ENCODE data around the gene OR2J2. TPM values are rescaled to one million over a fixed set of nuclear protein-coding genes. Genes with fewer than 3 reads are reported as not detected.
"Not testable (repeated sequence)": the region's sequence is repeated elsewhere in the genome, so short reads cannot be mapped to it uniquely, and the experiment has no call there.

OR2J2 gene
- total and polyA plus RNA-seq, 2 donors (not counting 3 experiments of a cell fraction or from before 2014, with no cell fraction given) = not detected

DNA sequence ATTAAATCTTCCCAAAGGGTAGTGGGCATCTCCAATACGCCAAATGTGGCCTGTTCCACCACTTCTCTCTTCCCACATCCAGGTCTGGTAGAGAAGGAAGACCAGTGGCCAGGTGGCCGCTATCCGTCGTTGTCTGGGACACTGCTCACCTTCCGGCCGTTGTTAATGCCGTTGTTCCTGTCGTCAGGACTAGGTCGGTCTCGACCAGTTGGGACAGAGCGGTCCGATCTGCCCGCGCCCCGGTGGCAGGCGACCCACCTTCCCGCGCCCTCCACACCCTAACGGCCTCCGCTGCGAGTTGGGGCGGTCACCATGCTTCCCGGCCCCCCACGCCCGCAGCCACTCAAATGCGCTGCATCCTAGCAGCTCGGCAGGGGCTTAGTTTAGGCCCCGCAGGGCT, 5.1 kb upstream of the OR2J2 start:
- dilution Hi-C loops (cut with MboI; ENCODE audit: extremely low pct_ligation_motif_present, low sequenced_read_pairs); intact Hi-C loops (cut with micrococcal nuclease); H3K9me1 ChIP-seq (replicated peaks; ENCODE audit: control insufficient read depth, extremely low read depth, insufficient read depth, low read length); H3K4me1 ChIP-seq (ENCODE audit: control insufficient read depth, extremely low read depth, insufficient read depth, low read length); CTCF ChIA-PET; H3K4me2 ChIP-seq (ENCODE audit: insufficient read depth, low read length); POLR2A ChIA-PET; H3K9ac ChIP-seq (replicated peaks; ENCODE audit: extremely low read depth, insufficient read depth, low read length); H3K36me3 ChIP-seq (ENCODE audit: control insufficient read depth in 2 of 2, extremely low read depth in 1 of 2, insufficient read depth in 2 of 2, low read length in 2 of 2); DNase-seq (ENCODE audit: low read depth, low spot score); H3K27me3 ChIP-seq (ENCODE audit: control insufficient read depth in 2 of 2, insufficient read depth in 2 of 2, low read length in 2 of 2); H4K20me1 ChIP-seq (replicated peaks; ENCODE audit: control insufficient read depth, extremely low read depth, insufficient read depth, low read length); BruUV-seq (replicated peaks); H3K9me3 ChIP-seq (replicated peaks; ENCODE audit: control insufficient read depth, insufficient read depth, low read length); H3K4me3 ChIP-seq (replicated peaks in 1 of 3; ENCODE audit: insufficient read depth in 1 of 3, low read depth in 1 of 3, low read length in 3 of 3); H3K27ac ChIP-seq (ENCODE audit: insufficient read depth, low read depth, low read length); H3K79me2 ChIP-seq (ENCODE audit: control insufficient read depth, insufficient read depth, low read length); H2AFZ ChIP-seq (ENCODE audit: low read depth, low read length); FAIRE-seq: not testable (repeated sequence)

DNA sequence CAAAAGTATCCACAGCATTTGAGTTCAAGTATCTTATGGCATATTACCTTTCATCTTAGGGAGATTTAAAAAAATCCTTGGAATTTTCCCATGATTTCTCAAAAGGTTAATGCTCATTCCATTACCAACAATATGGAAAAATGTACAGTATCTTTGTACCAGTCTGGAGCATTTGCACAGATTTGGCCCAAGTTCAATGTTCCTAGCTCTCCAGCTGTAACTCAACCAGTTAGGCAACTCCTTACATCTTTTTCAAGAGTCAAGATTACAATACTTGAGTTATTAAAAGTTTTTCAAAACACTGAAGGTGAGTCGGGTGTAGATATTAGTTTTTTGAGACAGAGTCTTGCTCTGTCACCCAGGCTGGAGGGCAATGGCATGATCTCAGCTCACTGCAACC, 1.0 kb downstream of the OR2J2 start:
- Histone ChIP-seq H3K4me2 (ENCODE audit: insufficient read depth, low read length) (no peak overlapping the region), H3K4me3 (replicated peaks in 1 of 3; ENCODE audit: insufficient read depth in 1 of 3, low read depth in 1 of 3, low read length in 3 of 3) (no peak overlapping the region), H3K27me3 (ENCODE audit: control insufficient read depth in 2 of 2, insufficient read depth in 2 of 2, low read length in 2 of 2) (no peaks in the 10 kb centered on the region), H3K9me1 (replicated peaks; ENCODE audit: control insufficient read depth, extremely low read depth, insufficient read depth, low read length) (no peaks in the 10 kb centered on the region), H3K4me1 (ENCODE audit: control insufficient read depth, extremely low read depth, insufficient read depth, low read length) (no peaks in the 10 kb centered on the region), H3K27ac (ENCODE audit: insufficient read depth, low read depth, low read length) (no peak overlapping the region), H3K36me3 (ENCODE audit: control insufficient read depth in 2 of 2, extremely low read depth in 1 of 2, insufficient read depth in 2 of 2, low read length in 2 of 2) (no peaks in the 10 kb centered on the region), H2AFZ (ENCODE audit: low read depth, low read length) (no peak overlapping the region), H3K79me2 (ENCODE audit: control insufficient read depth, insufficient read depth, low read length) (no peaks in the 10 kb centered on the region), H3K9me3 (replicated peaks; ENCODE audit: control insufficient read depth, insufficient read depth, low read length) (no peaks in the 10 kb centered on the region), H4K20me1 (replicated peaks; ENCODE audit: control insufficient read depth, extremely low read depth, insufficient read depth, low read length) (no peaks in the 10 kb centered on the region), H3K9ac (replicated peaks; ENCODE audit: extremely low read depth, insufficient read depth, low read length) (no peak overlapping the region)
- no TSS peak for BruUV-seq (replicated peaks)
- ChIA-PET CTCF (no interaction called here), POLR2A (no interaction called here)
- TF ChIP-seq POLR2AphosphoS5 (IDR thresholded peaks at IDR 0.05; ENCODE audit: insufficient read depth, low read depth, low read length) = no peak
- no peak for TF ChIP-seq MYC (IDR thresholded peaks at IDR 0.05; ENCODE audit: low read depth, low read length)
- TF ChIP-seq, protein P1, sequence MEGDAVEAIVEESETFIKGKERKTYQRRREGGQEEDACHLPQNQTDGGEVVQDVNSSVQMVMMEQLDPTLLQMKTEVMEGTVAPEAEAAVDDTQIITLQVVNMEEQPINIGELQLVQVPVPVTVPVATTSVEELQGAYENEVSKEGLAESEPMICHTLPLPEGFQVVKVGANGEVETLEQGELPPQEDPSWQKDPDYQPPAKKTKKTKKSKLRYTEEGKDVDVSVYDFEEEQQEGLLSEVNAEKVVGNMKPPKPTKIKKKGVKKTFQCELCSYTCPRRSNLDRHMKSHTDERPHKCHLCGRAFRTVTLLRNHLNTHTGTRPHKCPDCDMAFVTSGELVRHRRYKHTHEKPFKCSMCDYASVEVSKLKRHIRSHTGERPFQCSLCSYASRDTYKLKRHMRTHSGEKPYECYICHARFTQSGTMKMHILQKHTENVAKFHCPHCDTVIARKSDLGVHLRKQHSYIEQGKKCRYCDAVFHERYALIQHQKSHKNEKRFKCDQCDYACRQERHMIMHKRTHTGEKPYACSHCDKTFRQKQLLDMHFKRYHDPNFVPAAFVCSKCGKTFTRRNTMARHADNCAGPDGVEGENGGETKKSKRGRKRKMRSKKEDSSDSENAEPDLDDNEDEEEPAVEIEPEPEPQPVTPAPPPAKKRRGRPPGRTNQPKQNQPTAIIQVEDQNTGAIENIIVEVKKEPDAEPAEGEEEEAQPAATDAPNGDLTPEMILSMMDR (IDR thresholded peaks at IDR 0.05; ENCODE audit: extremely low read depth in 1 of 2, insufficient read depth in 1 of 2, low read depth in 1 of 2, low read length in 2 of 2) = no peak
- TF ChIP-seq FOS (IDR thresholded peaks at IDR 0.05; ENCODE audit: borderline replicate concordance, insufficient read depth, low read length) = no peak
- TF ChIP-seq EZH2 (IDR thresholded peaks at IDR 0.05; ENCODE audit: borderline replicate concordance, low read depth, low read length, severe bottlenecking) = no peak
- no peak for TF ChIP-seq JUN (IDR thresholded peaks at IDR 0.05; ENCODE audit: borderline replicate concordance, insufficient read depth, insufficient read length, low read depth)
- no peak for TF ChIP-seq GATA2 (IDR thresholded peaks at IDR 0.05; ENCODE audit: insufficient read depth, insufficient read length, low read depth, low read length)
- DNase-seq (ENCODE audit: low read depth, low spot score) (no peak), FAIRE-seq (no peak)
- intact Hi-C loops (cut with micrococcal nuclease) (no loop called here), dilution Hi-C loops (cut with MboI; ENCODE audit: extremely low pct_ligation_motif_present, low sequenced_read_pairs) (no loop called here)
